ACC112 (cell line): ENCODE measurements around the gene PTTG1IP2.

Source experiments
- H2AFZ ChIP-seq: fragments of 200-600 bp; sonication (generic); one replicate; pipeline ENCODE4 v1.6.0; 2017; ENCODE audit warnings: antibody characterized with exemption, low read length; ENCODE audit not compliant: unreplicated experiment
- H3K27ac ChIP-seq: fragments of 200-600 bp; sonication (generic); 2 replicates; pipeline ENCODE4 v1.5.1; 2014; ENCODE audit warnings: low read depth, mild to moderate bottlenecking, antibody characterized with exemption, low read length, moderate library complexity
- H3K27me3 ChIP-seq: fragments of 200-600 bp; sonication (generic); 2 replicates; pipeline ENCODE4 v1.6.1; 2014; ENCODE audit warnings: mild to moderate bottlenecking, antibody characterized with exemption, low read length, moderate library complexity, mixed read lengths; ENCODE audit not compliant: insufficient read depth
- H3K36me3 ChIP-seq: fragments of 200-600 bp; sonication (generic); 2 replicates; pipeline ENCODE4 v1.6.1; 2016; ENCODE audit warnings: mild to moderate bottlenecking, antibody characterized with exemption, low read length, moderate library complexity, mixed read lengths; ENCODE audit not compliant: insufficient read depth
- H3K4me1 ChIP-seq: fragments of 200-600 bp; sonication (generic); one replicate; pipeline ENCODE4 v1.6.1; 2016; ENCODE audit warnings: low read length, mixed read lengths; ENCODE audit not compliant: insufficient read depth, unreplicated experiment, control insufficient read depth
- H3K4me3 ChIP-seq: fragments of 200-600 bp; sonication (generic); 2 replicates; pipeline ENCODE4 v1.5.1; 2014; ENCODE audit warnings: mild to moderate bottlenecking, low read depth, low read length
- H3K79me2 ChIP-seq: fragments of 200-600 bp; sonication (generic); one replicate; pipeline ENCODE4 v1.6.0; 2016; ENCODE audit warnings: low read length; ENCODE audit not compliant: control insufficient read depth, unreplicated experiment, insufficient read depth

Gene PTTG1IP2

GRCh38 chr7:90512821-90513254 is 43.4 kb downstream of the PTTG1IP2 start:
- H2AFZ ChIP-seq = no peak overlapping the region
- H3K36me3 ChIP-seq = no peaks in the 10 kb centered on the region
- H3K4me1 ChIP-seq = no peaks in the 10 kb centered on the region
- no peaks in the 10 kb centered on the region for H3K79me2 ChIP-seq
- no peaks in the 10 kb centered on the region for H3K27me3 ChIP-seq
- no peak overlapping the region for H3K4me3 ChIP-seq
- no peak overlapping the region for H3K27ac ChIP-seq

- no peaks in the 10 kb centered on the region for H3K27me3 ChIP-seq
- H2AFZ ChIP-seq = no peak overlapping the region
- H3K4me3 ChIP-seq = no peak overlapping the region
Measured at GRCh38 chr7:90516257-90516656, 46.8 kb downstream of the PTTG1IP2 start.

DNA sequence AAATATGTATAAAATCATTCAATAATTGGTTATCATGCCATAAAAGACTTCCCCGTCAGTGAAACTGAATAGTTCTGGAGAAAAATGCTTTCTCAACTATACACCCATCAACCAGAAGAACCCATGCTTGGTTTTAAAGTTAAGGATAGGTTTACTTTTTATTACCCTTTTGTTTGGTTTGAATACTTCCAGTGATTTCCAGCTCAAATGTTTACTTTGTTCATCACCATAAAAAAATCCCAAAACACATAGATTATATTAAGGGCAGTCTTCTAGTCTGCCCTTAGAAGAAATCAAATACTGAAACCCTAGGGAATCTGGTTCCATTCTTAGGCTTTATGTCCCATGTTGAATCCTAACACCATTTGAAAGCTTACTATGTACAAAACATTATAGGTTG is 49.2 kb downstream of the PTTG1IP2 start:
- Histone ChIP-seq H3K27me3 (no peaks in the 10 kb centered on the region), H3K36me3 (no peaks in the 10 kb centered on the region), H3K4me3 (no peak overlapping the region), H3K4me1 (no peaks in the 10 kb centered on the region), H3K79me2 (no peaks in the 10 kb centered on the region), H3K27ac (no peak overlapping the region), H2AFZ (no peak overlapping the region)

More at GRCh38 chr7:90516257-90516656, 46.8 kb downstream of the PTTG1IP2 start:
- H3K27ac ChIP-seq = no peak overlapping the region
- no peaks in the 10 kb centered on the region for H3K79me2 ChIP-seq
- H3K4me1 ChIP-seq = no peaks in the 10 kb centered on the region
- H3K36me3 ChIP-seq = no peaks in the 10 kb centered on the region

DNA sequence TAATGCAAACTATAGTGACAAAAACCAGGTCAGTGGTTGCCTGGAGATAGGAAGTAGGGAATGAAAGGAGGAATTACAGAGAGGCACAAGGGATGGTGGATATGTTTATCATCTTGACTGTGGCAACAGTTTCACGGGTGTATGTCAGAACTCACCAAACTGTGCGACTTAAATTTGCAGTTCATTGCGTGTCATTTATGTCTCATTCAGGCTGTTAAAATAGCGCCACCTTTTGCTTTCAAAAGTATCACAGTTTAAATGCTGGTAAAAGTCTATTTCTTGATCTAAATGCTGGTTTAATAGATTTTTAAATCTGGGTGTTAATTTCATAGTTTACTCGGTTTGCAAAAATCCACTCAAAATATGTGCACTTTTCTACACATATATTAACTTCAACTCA is 51.0 kb downstream of the PTTG1IP2 start:
- Histone ChIP-seq H2AFZ (peak overlapping the region; percentile 87), H3K79me2 (no peaks in the 10 kb centered on the region), H3K36me3 (no peaks in the 10 kb centered on the region), H3K4me1 (no peaks in the 10 kb centered on the region), H3K4me3 (no peak overlapping the region), H3K27me3 (no peaks in the 10 kb centered on the region), H3K27ac (no peak overlapping the region)

- Histone ChIP-seq H3K27ac (no peak overlapping the region), H3K36me3 (no peaks in the 10 kb centered on the region), H2AFZ (no peak overlapping the region), H3K4me1 (no peaks in the 10 kb centered on the region), H3K27me3 (no peaks in the 10 kb centered on the region), H3K79me2 (no peaks in the 10 kb centered on the region), H3K4me3 (no peak overlapping the region)
Measured at GRCh38 chr7:90530263-90530662, 60.8 kb downstream of the PTTG1IP2 start.

- Histone ChIP-seq H2AFZ (no peak overlapping the region), H3K27ac (no peak overlapping the region), H3K4me1 (no peaks in the 10 kb centered on the region), H3K79me2 (no peaks in the 10 kb centered on the region), H3K27me3 (no peaks in the 10 kb centered on the region), H3K36me3 (no peaks in the 10 kb centered on the region), H3K4me3 (no peak overlapping the region)
Measured at GRCh38 chr7:90532231-90532929, 62.9 kb downstream of the PTTG1IP2 start.

GRCh38 chr7:90536449-90536848 is 67.0 kb downstream of the PTTG1IP2 start:
- no peaks in the 10 kb centered on the region; the same call in 1 of the 2 replicates for H3K27me3 ChIP-seq
- no peaks in the 10 kb centered on the region for H3K79me2 ChIP-seq
- H3K27ac ChIP-seq = no peak overlapping the region
- H3K4me3 ChIP-seq = no peak overlapping the region
- no peak overlapping the region for H2AFZ ChIP-seq
- no peaks in the 10 kb centered on the region for H3K4me1 ChIP-seq
- no peaks in the 10 kb centered on the region for H3K36me3 ChIP-seq

- H3K4me3 ChIP-seq = no peak overlapping the region
- H3K27ac ChIP-seq = no peak overlapping the region
- no peaks in the 10 kb centered on the region for H3K4me1 ChIP-seq
- H3K79me2 ChIP-seq = no peaks in the 10 kb centered on the region
- no peaks in the 10 kb centered on the region for H3K36me3 ChIP-seq
- no peak overlapping the region for H2AFZ ChIP-seq
- H3K27me3 ChIP-seq = no peaks in the 10 kb centered on the region; the same call in 1 of the 2 replicates
Measured at GRCh38 chr7:90538405-90538804, 69.0 kb downstream of the PTTG1IP2 start.

DNA sequence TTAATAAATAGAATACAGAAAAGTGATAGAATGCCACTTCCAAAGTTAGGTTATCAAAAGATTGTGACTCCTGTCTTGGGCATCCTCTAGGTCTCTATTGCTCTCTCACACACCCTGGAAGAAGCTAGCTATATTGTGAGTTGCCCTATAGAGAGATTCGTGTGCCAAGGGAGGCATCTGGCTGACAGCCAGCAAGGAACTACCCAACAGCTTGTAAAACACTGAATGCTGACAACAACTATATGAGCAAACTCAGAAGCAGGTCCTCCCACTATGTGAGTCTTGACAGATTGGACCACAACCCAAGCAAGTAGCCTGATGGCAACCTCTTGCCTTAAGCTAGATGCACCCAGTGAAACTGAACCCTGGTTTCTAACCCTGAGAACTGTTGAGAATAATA is 71.0 kb downstream of the PTTG1IP2 start:
- H3K36me3 ChIP-seq = no peaks in the 10 kb centered on the region
- H3K27me3 ChIP-seq = no peaks in the 10 kb centered on the region; the same call in 1 of the 2 replicates
- H3K4me3 ChIP-seq = no peak overlapping the region
- no peaks in the 10 kb centered on the region for H3K4me1 ChIP-seq
- H3K79me2 ChIP-seq = no peaks in the 10 kb centered on the region
- H2AFZ ChIP-seq = no peak overlapping the region
- H3K27ac ChIP-seq = no peak overlapping the region

DNA sequence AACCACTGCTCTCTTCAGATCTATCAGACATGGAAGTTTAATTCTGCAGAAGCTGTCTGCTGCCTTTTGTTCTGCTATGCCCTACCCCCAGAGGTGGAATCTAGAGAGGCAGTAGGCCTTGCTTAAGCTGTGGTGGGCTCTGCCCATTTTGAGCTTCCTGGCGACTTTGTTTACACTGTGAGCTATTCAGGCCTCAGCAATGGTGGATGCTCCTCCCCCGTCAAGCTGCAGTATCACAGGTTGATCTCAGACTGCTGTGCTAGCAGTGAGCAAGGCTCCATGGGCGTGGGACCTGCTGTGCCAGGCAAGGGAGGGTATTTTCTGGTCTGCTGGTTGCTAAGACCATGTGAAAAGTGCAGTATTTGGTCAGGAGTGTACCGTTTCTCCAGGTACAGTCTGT is 81.6 kb downstream of the PTTG1IP2 start:
- no peaks in the 10 kb centered on the region for H3K36me3 ChIP-seq
- H3K27me3 ChIP-seq = no peaks in the 10 kb centered on the region
- no peak overlapping the region for H3K4me3 ChIP-seq
- H2AFZ ChIP-seq = no peak overlapping the region
- no peak overlapping the region for H3K27ac ChIP-seq
- H3K4me1 ChIP-seq = no peaks in the 10 kb centered on the region
- H3K79me2 ChIP-seq = no peaks in the 10 kb centered on the region

DNA sequence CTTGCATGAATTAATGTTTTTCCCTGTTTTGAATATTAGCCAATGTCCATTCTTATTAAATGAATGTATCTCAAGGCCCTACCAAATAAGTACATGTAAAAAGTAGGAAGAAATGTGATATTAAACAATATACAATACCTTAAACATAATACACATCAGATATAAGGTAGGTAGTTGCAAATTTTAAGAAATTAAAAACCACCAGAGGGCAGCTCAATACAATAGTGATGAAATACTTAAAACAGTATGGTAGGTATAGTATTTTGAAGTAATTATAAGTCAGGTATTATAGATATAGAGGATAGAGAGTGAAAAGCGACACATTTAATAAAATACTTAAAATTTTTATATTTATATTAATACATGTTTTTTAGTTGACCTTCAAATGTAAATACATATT is 83.1 kb downstream of the PTTG1IP2 start:
- no peak overlapping the region for H3K4me3 ChIP-seq
- no peak overlapping the region for H2AFZ ChIP-seq
- H3K4me1 ChIP-seq = no peaks in the 10 kb centered on the region
- no peak overlapping the region for H3K27ac ChIP-seq
- no peaks in the 10 kb centered on the region for H3K27me3 ChIP-seq
- H3K79me2 ChIP-seq = no peaks in the 10 kb centered on the region
- no peaks in the 10 kb centered on the region for H3K36me3 ChIP-seq
